ENCODE data around the gene TMOD1. TPM values are rescaled to one million over a fixed set of nuclear protein-coding genes. Genes with fewer than 3 reads are reported as not detected.

Gene TMOD1
- total and polyA plus RNA-seq, 4 donors = 9.2 to 20.0 (median 14.1) TPM

GRCh38 chr9:97525451-97525850 is 24.0 kb downstream of the TMOD1 start:
- H3K36me3 ChIP-seq (ENCODE audit: control insufficient read depth in 4 of 4, insufficient read depth in 3 of 4, low read depth in 1 of 4, low read length in 3 of 4) = peaks cover 0 to 7% (median 2%) of the 10 kb centered on the region in 4 donors
- H3K27ac ChIP-seq (ENCODE audit: low read depth in 1 of 2, low read length in 2 of 2) = no peak overlapping the region
- no peak overlapping the region for H3K9ac ChIP-seq (ENCODE audit: low read depth in 1 of 2, low read length in 2 of 2)
- H3K27me3 ChIP-seq (ENCODE audit: control insufficient read depth in 4 of 4, insufficient read depth in 4 of 4, low read length in 3 of 4) = no peaks in the 10 kb centered on the region
- 97% methylated on average over 2 of the region's 2 CpGs for WGBS
- no peak overlapping the region for H3K4me3 ChIP-seq (ENCODE audit: low read depth in 1 of 3, low read length in 3 of 3)
- H3K9me3 ChIP-seq (ENCODE audit: control insufficient read depth in 4 of 4, low read length in 3 of 4) = no peaks in the 10 kb centered on the region
- DNase-seq (ENCODE audit: low spot score) = no peak
- no peaks in the 10 kb centered on the region for H3K4me1 ChIP-seq (ENCODE audit: control insufficient read depth in 4 of 4, insufficient read depth in 4 of 4, low read length in 3 of 4)
- TF ChIP-seq TAF1 (conservative IDR thresholded peaks at IDR 0.05) (no peak), MAX (IDR thresholded peaks at IDR 0.05) (no peak), RAD21 (IDR thresholded peaks at IDR 0.05) (no peak), ZBTB33 (IDR thresholded peaks at IDR 0.05) (no peak), ATF3 (IDR thresholded peaks at IDR 0.05) (no peak), RXRA (IDR thresholded peaks at IDR 0.05) (no peak), NR2F2 (IDR thresholded peaks at IDR 0.05) (no peak), JUND (IDR thresholded peaks at IDR 0.05) (no peak)

GRCh38 chr9:97526895-97527575 is 25.6 kb downstream of the TMOD1 start:
- Histone ChIP-seq H3K9ac (ENCODE audit: low read depth in 1 of 2, low read length in 2 of 2) (no peak overlapping the region), H3K27me3 (ENCODE audit: control insufficient read depth in 4 of 4, insufficient read depth in 4 of 4, low read length in 3 of 4) (no peaks in the 10 kb centered on the region), H3K9me3 (ENCODE audit: control insufficient read depth in 4 of 4, low read length in 3 of 4) (no peaks in the 10 kb centered on the region), H3K36me3 (ENCODE audit: control insufficient read depth in 4 of 4, insufficient read depth in 3 of 4, low read depth in 1 of 4, low read length in 3 of 4) (peaks cover 0 to 7% (median 2%) of the 10 kb centered on the region in 4 donors), H3K27ac (ENCODE audit: low read depth in 1 of 2, low read length in 2 of 2) (no peak overlapping the region), H3K4me1 (ENCODE audit: control insufficient read depth in 4 of 4, insufficient read depth in 4 of 4, low read length in 3 of 4) (no peaks in the 10 kb centered on the region), H3K4me3 (ENCODE audit: low read depth in 1 of 3, low read length in 3 of 3) (no peak overlapping the region)
- DNase-seq (ENCODE audit: low spot score) = no peak
- no peak for TF ChIP-seq FOXA2 (IDR thresholded peaks at IDR 0.05)
- 94% methylated on average over 7 of the region's 7 CpGs for WGBS

GRCh38 chr9:97527626-97528528 is 26.4 kb downstream of the TMOD1 start:
- no peaks in the 10 kb centered on the region for H3K27me3 ChIP-seq (ENCODE audit: control insufficient read depth in 4 of 4, insufficient read depth in 4 of 4, low read length in 3 of 4)
- H3K4me1 ChIP-seq (ENCODE audit: control insufficient read depth in 4 of 4, insufficient read depth in 4 of 4, low read length in 3 of 4) = no peaks in the 10 kb centered on the region
- no peak overlapping the region for H3K27ac ChIP-seq (ENCODE audit: low read depth in 1 of 2, low read length in 2 of 2)
- peaks cover 0 to 7% (median 2%) of the 10 kb centered on the region in 4 donors for H3K36me3 ChIP-seq (ENCODE audit: control insufficient read depth in 4 of 4, insufficient read depth in 3 of 4, low read depth in 1 of 4, low read length in 3 of 4)
- H3K9ac ChIP-seq (ENCODE audit: low read depth in 1 of 2, low read length in 2 of 2) = no peak overlapping the region
- H3K9me3 ChIP-seq (ENCODE audit: control insufficient read depth in 4 of 4, low read length in 3 of 4) = no peaks in the 10 kb centered on the region
- H3K4me3 ChIP-seq (ENCODE audit: low read depth in 1 of 3, low read length in 3 of 3) = no peak overlapping the region
- DNase-seq (ENCODE audit: low spot score) = no peak
- 93% methylated on average over 18 of the region's 18 CpGs for WGBS
- TF ChIP-seq RAD21 (IDR thresholded peaks at IDR 0.05) (no peak), FOXA1 (IDR thresholded peaks at IDR 0.05) (no peak), RXRA (IDR thresholded peaks at IDR 0.05) (no peak), GABPA (IDR thresholded peaks at IDR 0.05 in 1 of 2, conservative IDR thresholded peaks at IDR 0.05 in 1 of 2) (no peak), NR2F2 (IDR thresholded peaks at IDR 0.05) (no peak), SP1 (IDR thresholded peaks at IDR 0.05) (no peak), HNF4A (conservative IDR thresholded peaks at IDR 0.05) (no peak), ATF3 (IDR thresholded peaks at IDR 0.05) (no peak), ZBTB33 (IDR thresholded peaks at IDR 0.05) (no peak), TAF1 (conservative IDR thresholded peaks at IDR 0.05) (no peak), YY1 (IDR thresholded peaks at IDR 0.05) (no peak), CTCF (IDR thresholded peaks at IDR 0.05; ENCODE audit: low read depth, low read length, missing input control) (no peak), HNF4G (IDR thresholded peaks at IDR 0.05) (no peak)
